Keratinocyte (primary cell): ENCODE results near the gene MAP4K3. TPM values are rescaled to one million over a fixed set of nuclear protein-coding genes. Genes with fewer than 3 reads are reported as not detected.

Experiments
- DNase-seq: peaks from one replicate; pipeline ENCODE4 v3.0.0-alpha.2; 2011; ENCODE audit warnings: low read depth, missing footprints, low spot score
- FAIRE-seq: peaks from 2 replicates; lab custom pipeline; 2011; peaks lifted over from hg19 to GRCh38; lab: Jason Lieb, UNC
- H2AFZ ChIP-seq: 2 replicates; pipeline ENCODE4 v1.6.0; 2012; ENCODE audit warnings: low read length, control low read depth, inconsistent platforms; ENCODE audit not compliant: control insufficient read depth
- H3K27ac ChIP-seq: 2 replicates; pipeline ENCODE4 v1.5.1; 2011; ENCODE audit warnings: low read length; ENCODE audit not compliant: control insufficient read depth, insufficient read depth
- H3K27me3 ChIP-seq: 3 replicates; pipeline ENCODE4 v1.6.0; 2011; ENCODE audit warnings: low read length; ENCODE audit not compliant: control insufficient read depth, insufficient read depth; ENCODE audit errors: extremely low read depth
- H3K36me3 ChIP-seq, 2 experiments: 2 replicates in 1 of 2; 3 replicates in 1 of 2; pipeline ENCODE4 v1.5.1; 2011; ENCODE audit warnings: low read length in 2 of 2, mild to moderate bottlenecking in 1 of 2; ENCODE audit not compliant: control insufficient read depth in 2 of 2, insufficient read depth in 2 of 2; ENCODE audit errors: extremely low read depth in 1 of 2
- H3K4me1 ChIP-seq: 3 replicates; pipeline ENCODE4 v1.5.1; 2011; ENCODE audit warnings: low read length; ENCODE audit not compliant: control insufficient read depth, insufficient read depth; ENCODE audit errors: extremely low read depth
- H3K4me2 ChIP-seq: 3 replicates; pipeline ENCODE4 v1.6.0; 2011; ENCODE audit warnings: low read depth, low read length; ENCODE audit not compliant: control insufficient read depth, insufficient read depth; ENCODE audit errors: extremely low read depth
- H3K4me3 ChIP-seq, 3 experiments: fragments of 200-600 bp in 1 of 3; sonication (generic) in 1 of 3; 2 replicates in 2 of 3; 3 replicates in 1 of 3; pipeline ENCODE4 v1.5.1; 2011 to 2016; ENCODE audit warnings: low read length in 3 of 3, mild to moderate bottlenecking in 3 of 3, control low read depth in 2 of 3, inconsistent platforms in 1 of 3, low read depth in 1 of 3, mixed read lengths in 1 of 3, mixed run types in 1 of 3, moderate library complexity in 1 of 3; ENCODE audit not compliant: control insufficient read depth in 2 of 3, insufficient read depth in 2 of 3; ENCODE audit errors: extremely low read depth in 1 of 3
- H3K79me2 ChIP-seq: 2 replicates; pipeline ENCODE4 v1.6.0; 2012; ENCODE audit warnings: low read length; ENCODE audit not compliant: control insufficient read depth, insufficient read depth
- H3K9ac ChIP-seq: 3 replicates; pipeline ENCODE4 v1.6.0; 2011; ENCODE audit warnings: low read length; ENCODE audit not compliant: control insufficient read depth, insufficient read depth; ENCODE audit errors: extremely low read depth
- H3K9me1 ChIP-seq: 3 replicates; pipeline ENCODE4 v1.6.0; 2011; ENCODE audit warnings: low read length; ENCODE audit not compliant: control insufficient read depth, insufficient read depth; ENCODE audit errors: extremely low read depth
- H3K9me3 ChIP-seq: 2 replicates; pipeline ENCODE4 v1.5.1; 2012; ENCODE audit warnings: low read depth, low read length; ENCODE audit not compliant: control insufficient read depth
- H4K20me1 ChIP-seq: 3 replicates; pipeline ENCODE4 v1.6.0; 2011; ENCODE audit warnings: low read length; ENCODE audit not compliant: control insufficient read depth, insufficient read depth; ENCODE audit errors: extremely low read depth
- CTCF ChIP-seq, 3 experiments: IDR thresholded peaks in 1 of 3; conservative IDR thresholded peaks in 1 of 3; optimal IDR thresholded peaks in 1 of 3; 2 replicates in 2 of 3; 3 replicates in 1 of 3; pipeline versions ENCODE3 to v1.5.1; 2011; ENCODE audit warnings: low read length in 3 of 3, mild to moderate bottlenecking in 3 of 3, moderate library complexity in 2 of 3, control low read depth in 1 of 3, inconsistent platforms in 1 of 3; ENCODE audit not compliant: insufficient read depth in 2 of 3; ENCODE audit errors: extremely low read depth in 1 of 3
- EZH2 ChIP-seq: IDR thresholded peaks from one replicate; pipeline ENCODE4 v1.6.1; 2012; ENCODE audit warnings: inconsistent platforms, mild to moderate bottlenecking, low read length, moderate library complexity
- dilution Hi-C: fragments of 300-500 bp; cut with MboI; formaldehyde crosslinking; loops from one replicate; pipeline ENCODE4 v1.7.0; 2020; ENCODE audit warnings: low sequenced_read_pairs; ENCODE audit not compliant: extremely low pct_ligation_motif_present
- polyA plus RNA-seq, 5 experiments: library from polyadenylated mRNA; depleted of rRNA in 3 of 5; stranded (reverse) in 3 of 5; stranded (forward) in 1 of 5; unstranded in 1 of 5; fragments of >200 nt; gene quantifications; 1 replicate in 1 of 5; 2 replicates in 3 of 5; 3 replicates in 1 of 5; pipeline versions ENCODE4 v1.2.1 to v1.2.3, GENCODE V29; 2011 to 2012; ENCODE audit warnings: missing spikeins in 2 of 5, low read depth in 1 of 5, low replicate concordance in 1 of 5

Gene MAP4K3
- polyA plus RNA-seq, 1 donor (not counting 4 experiments of a cell fraction or from before 2014, with no cell fraction given): 19.4 TPM

- Histone ChIP-seq H3K79me2 (no peaks in the 10 kb centered on the region), H3K4me1 (no peaks in the 10 kb centered on the region), H3K9ac (no peak overlapping the region), H3K9me3 (no peaks in the 10 kb centered on the region), H3K36me3 (no peaks in the 10 kb centered on the region), H3K27me3 (no peaks in the 10 kb centered on the region), H3K4me2 (no peak overlapping the region), H3K4me3 (no peak overlapping the region), H3K27ac (no peak overlapping the region), H3K9me1 (no peaks in the 10 kb centered on the region), H4K20me1 (no peaks in the 10 kb centered on the region), H2AFZ (no peak overlapping the region)
- dilution Hi-C loops: no loop called here
- DNase-seq (no peak), FAIRE-seq (no peak)
- TF ChIP-seq CTCF (optimal IDR thresholded peaks at IDR 0.05 in 1 of 3, IDR thresholded peaks at IDR 0.05 in 1 of 3, conservative IDR thresholded peaks at IDR 0.05 in 1 of 3; ENCODE audit: extremely low read depth in 1 of 3, insufficient read depth in 2 of 3, low read length in 3 of 3): no peak
- no peak for TF ChIP-seq EZH2
These were observed 15.3 kb upstream of the MAP4K3 start for GRCh38 chr2:39452396-39452795.

GRCh38 chr2:39451954-39452353 lies 14.9 kb upstream of the MAP4K3 start:
- Histone ChIP-seq H3K4me3 (no peak overlapping the region), H3K9me1 (no peaks in the 10 kb centered on the region), H3K27me3 (no peaks in the 10 kb centered on the region), H3K36me3 (no peaks in the 10 kb centered on the region), H3K9me3 (no peaks in the 10 kb centered on the region), H3K9ac (no peak overlapping the region), H3K79me2 (no peaks in the 10 kb centered on the region), H2AFZ (no peak overlapping the region), H3K4me2 (no peak overlapping the region), H3K27ac (no peak overlapping the region), H3K4me1 (no peaks in the 10 kb centered on the region), H4K20me1 (no peaks in the 10 kb centered on the region)
- TF ChIP-seq EZH2: no peak
- dilution Hi-C loops: no loop called here
- DNase-seq (no peak), FAIRE-seq (no peak)

GRCh38 chr2:39448169-39448502 lies 11.1 kb upstream of the MAP4K3 start:
- dilution Hi-C loops: no loop called here
- no peaks in the 10 kb centered on the region for H3K4me1 ChIP-seq
- H3K36me3 ChIP-seq: no peaks in the 10 kb centered on the region
- no peak overlapping the region for H3K9ac ChIP-seq
- no peak overlapping the region for H2AFZ ChIP-seq
- H3K27ac ChIP-seq: no peak overlapping the region
- no peak overlapping the region for H3K4me3 ChIP-seq
- H4K20me1 ChIP-seq: no peaks in the 10 kb centered on the region
- TF ChIP-seq CTCF (optimal IDR thresholded peaks at IDR 0.05 in 1 of 3, IDR thresholded peaks at IDR 0.05 in 1 of 3, conservative IDR thresholded peaks at IDR 0.05 in 1 of 3; ENCODE audit: extremely low read depth in 1 of 3, insufficient read depth in 2 of 3, low read length in 3 of 3) (no peak), EZH2 (no peak)
- no peaks in the 10 kb centered on the region for H3K79me2 ChIP-seq
- no peaks in the 10 kb centered on the region for H3K9me3 ChIP-seq
- H3K27me3 ChIP-seq: no peaks in the 10 kb centered on the region
- DNase-seq (no peak), FAIRE-seq (no peak)
- no peak overlapping the region for H3K4me2 ChIP-seq
- H3K9me1 ChIP-seq: no peaks in the 10 kb centered on the region
